GM21529 (cell line): ENCODE measurements around the gene RAC3.
A peak's percentile ranks its signal among the peaks of the same experiment; 100 is the strongest.

ENCODE experiments used
- ATAC-seq: cut with Tn5 transposase; IDR thresholded peaks from one replicate; pipeline ENCODE4 v1.9.1; 2021; ENCODE audit not compliant: unreplicated experiment

The RAC3 gene

GRCh38 chr17:82022310-82022980, 9.0 kb upstream of the RAC3 start, which contains the start of gene CENPX:
Gene CENPX, minus strand, starts transcription at chr17:82022878. Its CDS starts 17 bp downstream, at chr17:82022861.
- no peak for ATAC-seq

DNA sequence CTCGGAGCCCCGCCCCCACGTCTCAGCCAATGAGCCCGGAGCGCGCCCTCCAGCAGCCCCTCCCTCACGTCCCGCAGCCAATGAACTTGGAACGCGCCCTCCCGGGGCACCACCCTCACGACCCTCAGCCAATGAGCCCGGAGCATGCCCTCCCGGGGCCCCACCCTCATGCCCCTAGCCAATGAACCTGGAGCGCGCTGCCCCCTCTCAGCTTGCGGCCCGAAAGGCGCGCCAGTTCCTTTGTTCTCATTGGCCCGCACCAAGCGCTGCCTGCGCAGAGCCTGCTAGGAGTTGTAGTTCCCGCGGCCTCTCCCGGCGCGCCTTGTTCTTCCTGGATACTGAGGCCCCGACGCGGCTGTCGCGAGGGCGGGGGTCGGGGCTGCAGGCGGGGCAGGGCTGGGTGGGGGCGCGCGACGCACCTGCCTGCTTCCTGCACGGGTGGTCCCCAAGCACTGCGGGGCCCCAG, 8.5 kb upstream of the RAC3 start, which contains the start of gene LRRC45:
LRRC45 (plus strand) TSS at position 325 of the 466 bp plus-strand sequence. CDS start 339 bp downstream, outside the sequence.
- ATAC-seq, result peak; percentile 84

GRCh38 chr17:82023447-82024241, 7.8 kb upstream of the RAC3 start:
- peak; percentile 7 for ATAC-seq

DNA sequence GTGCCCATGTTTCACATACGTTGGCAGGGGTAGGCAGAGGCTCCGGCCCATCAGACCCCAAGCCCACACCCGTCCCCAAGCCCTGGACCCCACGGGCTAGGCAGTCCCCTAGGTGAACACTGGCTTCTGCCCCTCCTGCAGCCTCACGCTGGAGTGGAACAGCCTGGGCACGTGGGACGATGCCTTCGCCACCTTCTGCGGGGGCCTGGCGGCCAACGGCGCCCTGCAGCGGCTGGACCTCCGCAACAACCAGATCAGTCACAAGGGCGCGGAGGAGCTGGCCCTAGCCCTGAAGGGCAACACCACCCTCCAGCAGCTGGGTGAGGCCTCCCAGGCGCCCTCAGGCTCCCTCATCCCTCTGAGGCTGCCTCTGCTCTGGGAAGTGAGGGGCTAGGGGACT, 6.6 kb upstream of the RAC3 start:
- no peak for ATAC-seq

DNA sequence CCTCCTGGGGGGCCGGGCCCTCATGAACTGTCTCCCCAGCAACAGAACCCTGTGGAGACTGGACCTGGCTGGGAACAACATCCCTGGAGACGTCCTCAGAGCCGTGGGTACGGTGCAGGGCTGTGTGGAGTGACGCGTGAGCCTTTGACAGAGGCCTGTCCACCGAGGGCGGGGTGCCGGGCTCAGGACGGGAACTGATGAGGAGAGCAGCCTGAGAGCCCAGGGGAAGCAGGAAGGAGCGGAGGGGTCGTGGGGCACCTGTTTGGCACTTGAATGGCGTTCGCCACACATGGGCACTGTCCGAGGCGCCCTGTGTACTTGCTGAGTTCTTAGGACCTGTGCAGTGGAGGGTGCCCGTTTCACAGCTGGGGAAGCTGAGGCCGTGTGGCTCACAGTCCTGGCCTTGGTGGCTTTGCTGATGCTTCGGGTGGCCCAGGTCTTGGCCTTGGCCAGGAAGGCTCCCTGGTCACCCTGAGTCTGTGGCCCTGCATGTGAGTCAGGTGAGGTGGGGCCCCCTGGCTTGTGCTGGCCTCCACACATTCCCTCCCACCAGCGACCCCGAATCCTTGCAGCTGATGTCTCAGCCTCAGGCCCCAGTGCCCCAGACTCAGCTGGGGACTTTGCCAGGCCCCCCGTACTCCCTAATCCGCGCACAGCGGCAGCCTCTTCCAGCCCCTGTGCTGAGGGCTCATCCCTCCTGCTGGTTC, 5.9 kb upstream of the RAC3 start:
- no peak for ATAC-seq

- ATAC-seq, result no peak
These were observed 3.2 kb upstream of the RAC3 start for GRCh38 chr17:82028246-82028645.

- ATAC-seq, result no peak
These were observed 2.5 kb upstream of the RAC3 start for GRCh38 chr17:82028966-82029365.

GRCh38 chr17:82029391-82029790, 2.1 kb upstream of the RAC3 start:
- no peak for ATAC-seq

GRCh38 chr17:82029990-82030469, 1.4 kb upstream of the RAC3 start:
- no peak for ATAC-seq

GRCh38 chr17:82030470-82031302, 792 bp upstream of the RAC3 start:
- ATAC-seq, result peak; percentile 47

DNA sequence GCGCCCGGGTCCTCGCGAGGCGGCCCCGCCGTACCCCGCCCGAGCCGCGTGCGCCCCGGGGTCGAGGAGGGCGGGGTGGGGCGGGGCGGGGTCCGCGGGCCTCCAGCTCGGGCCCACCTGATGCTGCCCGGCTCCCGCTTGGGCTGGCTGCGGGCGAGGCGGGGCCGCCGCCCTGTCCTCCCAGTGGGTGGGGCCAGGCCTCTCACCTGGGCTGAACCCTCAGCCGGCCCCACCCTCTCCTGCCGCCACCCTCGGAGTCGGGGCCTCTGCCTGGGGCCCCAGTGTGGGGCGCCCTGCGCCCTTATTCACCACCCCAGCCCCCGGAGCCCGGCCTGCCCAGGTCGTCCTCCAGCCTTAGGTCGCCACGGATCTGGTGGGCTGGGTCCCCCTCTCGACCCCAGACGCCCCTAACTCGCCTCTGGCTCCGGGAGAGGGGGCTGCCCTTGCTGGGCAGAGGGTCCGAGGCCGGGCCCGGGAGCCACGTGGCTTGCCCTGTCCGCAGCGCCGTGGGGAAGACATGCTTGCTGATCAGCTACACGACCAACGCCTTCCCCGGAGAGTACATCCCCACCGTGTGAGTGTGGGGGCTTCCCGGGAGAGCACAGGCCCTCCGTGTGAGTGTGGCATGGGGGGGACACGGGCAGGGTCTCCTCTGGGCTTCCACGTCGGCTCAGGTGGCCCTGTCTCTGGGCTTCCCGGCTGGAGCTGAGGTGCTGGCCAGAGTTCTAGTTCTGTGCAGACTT, 578 bp downstream of the RAC3 start:
- ATAC-seq, result no peak

GRCh38 chr17:82033359-82034085, 2.0 kb downstream of the RAC3 start:
- ATAC-seq, result no peak

DNA sequence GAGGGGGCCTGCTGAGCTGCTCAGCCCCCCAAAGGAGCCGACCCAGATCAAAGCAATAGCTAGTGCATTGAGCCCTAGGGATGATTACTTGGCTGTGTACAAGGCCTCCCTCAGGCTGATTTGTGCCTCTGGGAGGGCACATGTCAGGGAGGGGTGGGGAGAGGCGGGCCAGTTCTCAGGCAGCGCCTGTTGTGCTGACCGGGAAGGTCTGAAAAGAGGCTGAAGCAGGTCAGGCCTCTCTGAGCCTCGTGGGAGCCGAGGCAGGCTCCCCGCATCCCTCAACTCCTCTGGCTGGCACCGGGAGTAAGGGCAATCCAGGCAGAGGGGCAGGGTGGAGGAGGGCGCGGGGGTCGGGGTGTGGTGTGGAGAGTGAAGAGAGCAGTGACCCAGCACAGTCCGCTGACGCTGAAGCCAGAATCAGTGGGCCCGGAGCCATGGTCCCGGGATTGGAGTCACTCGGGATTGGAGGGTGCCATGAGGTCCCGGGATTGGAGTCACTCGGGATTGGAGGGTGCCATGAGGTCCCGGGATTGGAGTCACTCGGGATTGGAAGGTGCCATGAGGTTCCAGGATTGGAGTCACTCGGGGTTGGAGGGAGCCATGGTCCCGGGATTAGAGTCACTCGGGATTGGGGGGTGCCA, 3.0 kb downstream of the RAC3 start:
- ATAC-seq, result no peak

GRCh38 chr17:82035488-82035887, 4.0 kb downstream of the RAC3 start:
- no peak for ATAC-seq

DNA sequence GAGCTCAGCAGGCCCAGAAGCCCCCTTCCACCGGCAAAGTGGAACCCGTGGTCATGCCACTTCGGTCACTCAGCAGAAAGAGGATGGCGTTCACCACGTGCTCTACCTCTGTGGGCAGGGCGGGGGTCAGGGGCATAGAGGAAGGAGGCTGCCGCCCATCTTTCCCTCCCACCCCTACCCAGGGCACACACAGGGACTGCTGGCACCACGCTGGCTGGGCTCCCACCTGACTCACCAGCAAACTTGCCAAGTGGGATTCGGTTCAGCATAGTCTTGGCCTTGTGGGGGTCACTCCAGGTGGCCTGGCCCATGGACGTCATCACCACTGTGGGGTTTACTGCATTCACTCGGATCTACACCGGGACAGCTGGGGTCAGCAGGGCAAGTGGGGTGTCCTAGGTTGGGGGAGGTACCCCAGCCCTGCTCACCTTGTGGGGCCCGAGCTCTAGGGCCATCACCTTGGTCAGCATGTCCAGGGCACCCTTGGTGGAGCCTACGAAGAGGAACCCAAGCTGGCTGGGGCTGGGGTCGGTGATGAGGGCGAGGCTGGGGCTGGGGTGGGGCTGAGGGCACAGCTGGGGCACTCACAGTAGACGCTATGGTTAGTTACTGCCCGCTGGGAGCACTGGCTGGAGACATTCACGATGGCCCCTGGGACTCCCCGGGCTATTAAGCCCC, 4.6 kb downstream of the RAC3 start:
- ATAC-seq, result no peak

GRCh38 chr17:82036634-82037091, 5.2 kb downstream of the RAC3 start:
- no peak for ATAC-seq

GRCh38 chr17:82037092-82037888, 5.8 kb downstream of the RAC3 start, which contains the start of gene DCXR:
Gene DCXR, minus strand, starts transcription at chr17:82037697. Its CDS starts 15 bp downstream, at chr17:82037682.
- ATAC-seq, result peak; percentile 90
